ENCODE data around the gene GOLGA2. TPM values are rescaled to one million over a fixed set of nuclear protein-coding genes. Genes with fewer than 3 reads are reported as not detected.

The GOLGA2 gene
- total RNA-seq, 1 donor from 2014 or later = 25.2 TPM

DNA sequence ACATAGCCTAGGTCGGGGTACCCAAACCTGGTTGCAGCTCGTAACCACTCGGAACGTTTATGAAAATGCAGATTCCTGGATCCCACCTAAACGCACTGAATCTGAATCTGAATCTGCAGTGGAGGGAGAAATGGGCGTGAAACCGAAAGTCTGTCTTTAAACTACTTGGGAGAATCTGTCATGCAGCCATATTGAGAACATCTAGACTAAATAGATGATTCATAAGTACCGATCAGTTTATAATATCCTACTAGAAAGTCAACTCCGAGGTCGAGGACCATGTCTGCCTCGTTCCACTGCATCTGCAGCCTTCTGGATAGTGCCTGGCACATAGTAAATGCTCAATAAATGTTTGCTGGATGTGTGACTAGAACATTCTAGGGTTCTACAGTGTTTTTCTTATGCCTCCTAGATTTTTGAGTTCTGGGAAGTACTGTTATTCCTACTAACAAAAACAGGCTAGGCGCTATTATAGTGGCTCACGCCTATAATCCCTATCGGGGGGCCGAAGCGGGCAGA, 47.5 kb upstream of the GOLGA2 start:
- no peak for TF ChIP-seq EZH2 (IDR thresholded peaks at IDR 0.05)
- TF ChIP-seq, protein P1, sequence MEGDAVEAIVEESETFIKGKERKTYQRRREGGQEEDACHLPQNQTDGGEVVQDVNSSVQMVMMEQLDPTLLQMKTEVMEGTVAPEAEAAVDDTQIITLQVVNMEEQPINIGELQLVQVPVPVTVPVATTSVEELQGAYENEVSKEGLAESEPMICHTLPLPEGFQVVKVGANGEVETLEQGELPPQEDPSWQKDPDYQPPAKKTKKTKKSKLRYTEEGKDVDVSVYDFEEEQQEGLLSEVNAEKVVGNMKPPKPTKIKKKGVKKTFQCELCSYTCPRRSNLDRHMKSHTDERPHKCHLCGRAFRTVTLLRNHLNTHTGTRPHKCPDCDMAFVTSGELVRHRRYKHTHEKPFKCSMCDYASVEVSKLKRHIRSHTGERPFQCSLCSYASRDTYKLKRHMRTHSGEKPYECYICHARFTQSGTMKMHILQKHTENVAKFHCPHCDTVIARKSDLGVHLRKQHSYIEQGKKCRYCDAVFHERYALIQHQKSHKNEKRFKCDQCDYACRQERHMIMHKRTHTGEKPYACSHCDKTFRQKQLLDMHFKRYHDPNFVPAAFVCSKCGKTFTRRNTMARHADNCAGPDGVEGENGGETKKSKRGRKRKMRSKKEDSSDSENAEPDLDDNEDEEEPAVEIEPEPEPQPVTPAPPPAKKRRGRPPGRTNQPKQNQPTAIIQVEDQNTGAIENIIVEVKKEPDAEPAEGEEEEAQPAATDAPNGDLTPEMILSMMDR (IDR thresholded peaks at IDR 0.05) = peak; percentile 3
- Mint-ChIP-seq H3K9me3 (no peaks in the 10 kb centered on the region), H3K4me1 (peaks cover 13% of the 10 kb centered on the region), H3K4me3 (peak overlapping the region; percentile 99), H3K36me3 (peaks cover 6% of the 10 kb centered on the region), H3K27ac (peak overlapping the region; percentile 72), H3K27me3 (ENCODE audit: insufficient read depth, low read depth) (peaks cover 2% of the 10 kb centered on the region)
- no peak for DNase-seq (ENCODE audit: low spot score)
- Histone ChIP-seq H3K4me2 (peak overlapping the region; percentile 97), H4K20me1 (ENCODE audit: low read depth) (no peaks in the 10 kb centered on the region), H3K9me3 (ENCODE audit: low read depth) (no peaks in the 10 kb centered on the region), H3K36me3 (no peaks in the 10 kb centered on the region), H3K4me1 (peaks cover 11% of the 10 kb centered on the region), H3F3A (ENCODE audit: low read depth) (no peaks in the 10 kb centered on the region), H3K27ac (no peak overlapping the region), H3K27me3 (no peaks in the 10 kb centered on the region), H3K79me2 (ENCODE audit: low read depth) (peaks cover 38% of the 10 kb centered on the region), H3K9ac (peak overlapping the region; percentile 68), H2AFZ (replicated peaks) (peak overlapping the region; percentile 99), H3K4me3 (peak overlapping the region; percentile 94)

DNA sequence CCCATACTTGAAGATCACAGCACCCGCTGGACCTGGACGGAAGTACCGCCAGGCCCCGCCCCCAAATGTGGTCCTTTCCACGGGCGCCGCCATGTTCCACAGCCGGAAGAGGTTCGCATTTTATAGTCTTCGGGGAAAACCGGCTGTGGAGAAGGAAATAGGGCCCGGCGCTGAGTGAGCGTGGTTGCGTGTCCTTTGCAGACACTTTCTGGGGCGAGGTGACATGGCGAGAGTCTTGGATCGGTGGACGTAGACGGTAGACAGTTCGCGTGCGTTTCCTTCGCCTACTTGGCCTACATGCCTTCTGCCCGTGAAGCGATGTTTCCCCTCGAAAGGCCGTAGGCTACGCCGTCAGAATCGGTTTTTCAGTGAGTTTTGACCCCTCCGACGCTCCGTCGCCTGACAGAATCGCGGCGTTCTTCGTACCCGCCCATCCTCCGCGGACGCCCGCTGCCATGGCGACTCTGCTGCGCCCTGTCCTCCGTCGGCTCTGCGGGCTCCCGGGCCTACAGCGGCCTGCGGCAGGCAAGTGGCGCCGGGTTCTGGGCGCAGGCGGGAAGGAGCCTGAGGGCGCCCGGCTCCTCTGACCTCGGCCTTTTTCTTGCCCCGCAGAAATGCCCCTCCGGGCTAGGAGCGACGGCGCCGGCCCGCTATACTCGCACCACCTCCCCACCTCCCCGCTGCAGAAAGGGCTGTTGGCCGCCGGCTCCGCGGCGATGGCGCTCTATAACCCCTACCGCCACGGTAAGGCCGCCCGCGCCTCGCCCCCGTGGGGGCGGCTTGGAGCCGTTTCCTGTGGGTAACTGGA, 46.8 kb upstream of the GOLGA2 start, which contains the start of the genes COQ4 and TRUB2:
Gene COQ4, plus strand, starts transcription at position 436 of the 808 bp plus-strand sequence. Its CDS starts 20 bp downstream, at position 456.
Gene TRUB2, minus strand, starts transcription at position 44 of the 808 bp plus-strand sequence. Its CDS starts 39 bp downstream, at position 5.
- Histone ChIP-seq H3K4me1 (peaks cover 11% of the 10 kb centered on the region), H3K9ac (peak within 1 kb of the TSS; percentile 68), H3K27ac (peak within 1 kb of the TSS; percentile 17), H2AFZ (replicated peaks) (peak within 1 kb of the TSS; percentile 99), H3K79me2 (ENCODE audit: low read depth) (peaks cover 38% of the 10 kb centered on the region), H3F3A (ENCODE audit: low read depth) (no peaks in the 10 kb centered on the region), H3K4me2 (peak within 1 kb of the TSS; percentile 97), H3K9me3 (ENCODE audit: low read depth) (no peaks in the 10 kb centered on the region), H3K27me3 (no peaks in the 10 kb centered on the region), H3K36me3 (no peaks in the 10 kb centered on the region), H4K20me1 (ENCODE audit: low read depth) (no peaks in the 10 kb centered on the region), H3K4me3 (peak within 1 kb of the TSS; percentile 94)
- DNase-seq (ENCODE audit: low spot score) = peak; percentile 96
- H3K36me3 Mint-ChIP-seq = peaks cover 2% of the 10 kb centered on the region
- H3K4me1 Mint-ChIP-seq = peaks cover 13% of the 10 kb centered on the region
- TF ChIP-seq, protein P1 (IDR thresholded peaks at IDR 0.05) = no peak
- TF ChIP-seq EZH2phosphoT487 (IDR thresholded peaks at IDR 0.05) = no peak
- TF ChIP-seq EZH2 (IDR thresholded peaks at IDR 0.05) = no peak
- H3K27me3 Mint-ChIP-seq (ENCODE audit: insufficient read depth, low read depth) = peaks cover 2% of the 10 kb centered on the region
- H3K4me3 Mint-ChIP-seq = peak within 1 kb of the TSS; percentile 99
- no peaks in the 10 kb centered on the region for H3K9me3 Mint-ChIP-seq
- H3K27ac Mint-ChIP-seq = peak within 1 kb of the TSS; percentile 98

DNA sequence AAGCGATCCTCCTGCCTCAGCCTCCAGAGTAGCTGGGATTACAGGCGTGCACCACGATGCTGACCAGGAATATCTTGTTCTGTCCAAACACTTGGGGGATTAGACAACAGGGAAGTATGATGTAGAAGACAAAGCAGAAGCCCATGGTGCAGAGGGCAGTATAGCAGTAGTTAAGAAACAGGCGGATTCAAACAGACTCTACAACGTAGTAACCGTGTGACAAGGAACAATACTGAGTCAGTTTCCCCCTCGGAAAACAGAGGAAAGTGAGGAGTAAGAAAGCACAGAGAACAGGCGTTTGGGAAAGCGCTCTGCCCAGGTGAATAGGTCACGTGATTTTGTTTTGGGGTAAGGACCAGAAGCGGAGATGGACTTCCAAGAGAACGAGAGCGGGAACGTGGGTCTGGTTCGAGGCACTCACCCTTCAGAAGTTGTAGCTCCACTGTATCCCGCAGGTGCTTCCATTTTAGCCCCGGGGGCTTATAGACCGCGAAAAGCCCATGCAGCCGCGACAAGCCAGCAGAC, 46.1 kb upstream of the GOLGA2 start:
- Histone ChIP-seq H3K79me2 (ENCODE audit: low read depth) (peaks cover 38% of the 10 kb centered on the region), H3K4me1 (peaks cover 11% of the 10 kb centered on the region), H3K36me3 (no peaks in the 10 kb centered on the region), H3K9me3 (ENCODE audit: low read depth) (no peaks in the 10 kb centered on the region), H3K4me2 (peak overlapping the region; percentile 97), H3K9ac (peak overlapping the region; percentile 52), H3K27ac (no peak overlapping the region), H3K27me3 (no peaks in the 10 kb centered on the region), H4K20me1 (ENCODE audit: low read depth) (no peaks in the 10 kb centered on the region), H3F3A (ENCODE audit: low read depth) (no peaks in the 10 kb centered on the region), H2AFZ (replicated peaks) (peak overlapping the region; percentile 99), H3K4me3 (peak overlapping the region; percentile 94)
- Mint-ChIP-seq H3K4me3 (peak overlapping the region; percentile 99), H3K27me3 (ENCODE audit: insufficient read depth, low read depth) (peaks cover 4% of the 10 kb centered on the region), H3K36me3 (peaks cover 2% of the 10 kb centered on the region), H3K9me3 (no peaks in the 10 kb centered on the region), H3K27ac (peak overlapping the region; percentile 14), H3K4me1 (peaks cover 13% of the 10 kb centered on the region)
- no peak for DNase-seq (ENCODE audit: low spot score)
- TF ChIP-seq EZH2 (IDR thresholded peaks at IDR 0.05) (no peak), EZH2phosphoT487 (IDR thresholded peaks at IDR 0.05) (no peak)
- TF ChIP-seq, protein P1 (IDR thresholded peaks at IDR 0.05) = no peak

All from neural progenitor cell (in vitro differentiated cells).